ACHN (cell line): Measurements from ENCODE around the gene KCNG2.
"Not testable (repeated sequence)": the region's sequence is repeated elsewhere in the genome, so short reads cannot be mapped to it uniquely, and the experiment has no call there.

Experiments used
- DNase-seq: peaks from one replicate; pipeline ENCODE4 v3.0.0-alpha.2; 2015
- in situ Hi-C: cut with HindIII; loops from 2 replicates; pipeline ENCODE4 v1.10.0; 2017; ENCODE audit warnings: low sequenced_read_pairs, low pct_ligation_motif_present, low pct_unique_long_range_greater_than_20kb

Gene KCNG2

DNA sequence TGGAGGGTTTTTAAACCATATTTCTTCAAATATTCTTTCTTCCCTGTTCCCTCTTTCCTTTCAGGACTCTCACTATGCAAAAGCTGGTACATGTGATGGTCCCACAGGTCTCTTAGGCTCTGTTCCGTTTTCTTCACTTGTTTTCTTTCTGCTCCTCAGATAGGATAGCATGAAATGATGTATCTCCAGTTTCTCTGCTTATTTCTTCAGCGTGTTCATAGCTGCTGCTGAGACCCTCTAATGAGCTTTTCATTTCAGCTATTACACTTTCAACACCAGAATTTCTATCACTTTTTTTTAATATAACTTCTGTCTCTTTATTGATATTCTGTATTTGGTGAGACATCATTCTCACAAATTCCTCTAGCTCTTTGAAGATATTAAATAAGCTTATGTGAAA lies 63.9 kb downstream of the KCNG2 start:
- in situ Hi-C loops, result no loop called here
- DNase-seq, result no peak

DNA sequence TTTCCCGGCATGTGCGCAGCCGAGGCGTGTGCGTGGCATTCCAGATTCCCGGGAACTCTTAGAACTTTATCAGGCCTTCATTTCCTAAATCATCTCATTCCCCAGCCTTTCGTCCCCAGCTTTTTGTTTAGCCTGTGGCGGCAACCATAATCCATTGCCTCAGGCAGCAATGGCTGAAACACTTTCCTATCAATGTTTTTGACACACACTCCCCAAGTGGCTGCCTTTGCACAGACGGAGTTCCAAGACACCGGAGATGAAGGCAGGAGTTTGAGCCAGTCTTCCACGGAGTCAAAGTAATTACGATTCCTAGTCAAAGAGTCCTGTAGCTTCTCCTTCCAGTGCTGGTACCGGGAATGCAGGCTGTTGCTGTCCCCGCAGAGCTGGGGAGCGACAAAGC lies 64.8 kb downstream of the KCNG2 start:
- in situ Hi-C loops, result no loop called here
- no peak for DNase-seq

DNA sequence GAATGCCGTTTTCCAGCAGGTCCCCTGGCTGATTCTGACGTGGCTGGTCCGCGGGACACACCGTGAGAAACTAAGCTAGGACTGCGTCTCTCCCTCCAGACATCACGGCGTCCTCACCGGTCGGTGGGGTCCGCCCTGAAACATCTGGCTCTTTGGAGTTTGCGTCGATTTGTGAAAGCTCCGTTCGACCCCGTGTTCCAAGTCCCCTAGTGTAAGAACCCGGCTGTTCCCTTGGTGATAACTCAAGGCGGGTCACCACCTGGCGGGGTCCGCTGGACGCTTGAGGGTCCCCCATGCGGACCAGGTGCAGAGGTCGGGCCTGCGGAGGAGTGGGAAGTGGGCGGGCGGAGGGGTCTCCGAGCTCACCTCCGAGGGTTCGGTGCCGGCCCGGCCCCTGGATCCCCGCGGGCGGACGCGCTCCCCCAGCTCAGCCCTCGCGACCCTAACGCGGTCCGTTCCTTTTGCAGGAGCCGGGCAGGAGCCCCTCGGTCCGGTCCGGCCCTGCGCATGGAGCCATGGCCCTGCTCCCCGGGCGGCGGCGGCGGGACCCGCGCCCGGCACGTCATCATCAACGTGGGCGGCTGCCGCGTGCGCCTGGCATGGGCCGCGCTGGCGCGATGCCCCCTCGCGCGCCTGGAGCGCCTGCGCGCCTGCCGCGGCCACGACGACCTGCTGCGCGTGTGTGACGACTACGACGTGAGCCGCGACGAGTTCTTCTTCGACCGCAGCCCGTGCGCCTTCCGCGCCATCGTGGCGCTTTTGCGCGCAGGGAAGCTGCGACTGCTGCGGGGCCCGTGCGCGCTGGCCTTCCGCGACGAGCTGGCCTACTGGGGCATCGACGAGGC lies 65.6 kb downstream of the KCNG2 start:
- DNase-seq, result no peak
- in situ Hi-C loops, result no loop called here

DNA sequence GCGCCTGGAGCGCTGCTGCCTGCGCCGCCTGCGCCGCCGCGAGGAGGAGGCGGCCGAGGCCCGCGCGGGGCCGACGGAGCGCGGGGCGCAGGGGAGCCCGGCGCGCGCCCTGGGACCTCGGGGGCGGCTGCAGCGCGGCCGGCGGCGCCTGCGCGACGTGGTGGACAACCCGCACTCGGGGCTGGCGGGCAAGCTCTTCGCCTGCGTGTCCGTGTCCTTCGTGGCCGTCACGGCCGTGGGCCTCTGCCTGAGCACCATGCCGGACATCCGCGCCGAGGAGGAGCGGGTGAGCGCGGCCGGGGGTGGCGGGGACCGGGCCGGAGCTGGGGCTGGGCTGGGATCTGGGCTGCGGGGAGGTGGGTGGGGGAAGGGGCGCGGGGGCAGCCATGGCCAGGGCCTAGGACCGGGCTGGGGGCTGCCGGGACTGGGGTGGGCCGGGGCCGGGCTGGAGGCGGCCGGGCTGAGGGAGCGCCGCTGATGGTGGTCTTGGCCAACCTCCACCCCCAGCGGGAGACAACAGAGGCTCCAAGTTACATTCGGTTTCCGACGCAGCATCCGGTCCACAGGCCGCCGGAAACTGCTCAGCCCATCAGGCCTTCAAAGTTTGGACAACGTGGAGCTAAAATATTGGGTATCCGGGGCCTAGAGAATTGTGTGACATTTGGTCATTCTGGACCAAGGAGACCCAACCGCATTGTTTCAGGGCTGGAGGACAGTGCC lies 66.4 kb downstream of the KCNG2 start:
- DNase-seq, result no peak
- in situ Hi-C loops, result no loop called here

DNA sequence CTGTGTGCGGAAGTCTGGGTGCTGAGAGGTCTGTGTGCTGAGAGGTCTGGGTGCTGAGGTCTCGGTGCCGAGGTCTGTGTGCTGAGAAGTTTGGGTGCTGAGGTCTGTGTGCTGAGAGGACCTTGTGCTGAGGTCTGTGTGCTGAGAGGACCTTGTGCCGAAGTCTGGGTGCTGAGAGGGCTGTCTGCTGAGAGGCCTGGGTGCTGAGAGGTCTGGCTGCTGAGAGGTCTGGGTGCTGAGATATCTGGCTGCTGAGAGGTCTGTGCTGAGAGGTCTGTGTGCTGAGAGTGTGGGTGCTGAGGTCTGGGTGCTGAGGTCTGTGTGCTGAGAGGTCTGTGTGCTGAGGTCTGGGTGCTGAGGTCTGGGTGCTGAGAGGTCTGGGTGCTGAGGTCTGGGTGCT lies 67.2 kb downstream of the KCNG2 start:
- in situ Hi-C loops, DNase-seq: not testable (repeated sequence)

DNA sequence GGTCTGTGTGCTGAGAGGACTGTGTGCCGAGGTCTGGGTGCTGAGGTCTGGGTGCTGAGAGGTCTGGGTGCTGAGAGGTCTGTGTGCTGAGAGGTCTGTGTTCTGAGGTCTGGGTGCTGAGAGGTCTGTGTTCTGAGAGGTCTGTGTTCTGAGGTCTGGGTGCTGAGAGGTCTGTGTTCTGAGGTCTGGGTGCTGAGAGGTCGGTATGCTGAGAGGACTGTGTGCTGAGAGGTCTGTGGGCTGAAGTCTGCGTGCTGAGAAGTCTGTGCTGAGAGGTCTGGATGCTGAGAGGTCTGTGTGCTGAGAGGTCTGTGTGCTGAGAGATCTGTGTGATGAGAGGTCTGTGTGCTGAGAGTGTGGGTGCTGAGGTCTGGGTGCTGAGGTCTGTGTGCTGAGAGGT lies 68.2 kb downstream of the KCNG2 start:
- DNase-seq, in situ Hi-C loops: not testable (repeated sequence)

DNA sequence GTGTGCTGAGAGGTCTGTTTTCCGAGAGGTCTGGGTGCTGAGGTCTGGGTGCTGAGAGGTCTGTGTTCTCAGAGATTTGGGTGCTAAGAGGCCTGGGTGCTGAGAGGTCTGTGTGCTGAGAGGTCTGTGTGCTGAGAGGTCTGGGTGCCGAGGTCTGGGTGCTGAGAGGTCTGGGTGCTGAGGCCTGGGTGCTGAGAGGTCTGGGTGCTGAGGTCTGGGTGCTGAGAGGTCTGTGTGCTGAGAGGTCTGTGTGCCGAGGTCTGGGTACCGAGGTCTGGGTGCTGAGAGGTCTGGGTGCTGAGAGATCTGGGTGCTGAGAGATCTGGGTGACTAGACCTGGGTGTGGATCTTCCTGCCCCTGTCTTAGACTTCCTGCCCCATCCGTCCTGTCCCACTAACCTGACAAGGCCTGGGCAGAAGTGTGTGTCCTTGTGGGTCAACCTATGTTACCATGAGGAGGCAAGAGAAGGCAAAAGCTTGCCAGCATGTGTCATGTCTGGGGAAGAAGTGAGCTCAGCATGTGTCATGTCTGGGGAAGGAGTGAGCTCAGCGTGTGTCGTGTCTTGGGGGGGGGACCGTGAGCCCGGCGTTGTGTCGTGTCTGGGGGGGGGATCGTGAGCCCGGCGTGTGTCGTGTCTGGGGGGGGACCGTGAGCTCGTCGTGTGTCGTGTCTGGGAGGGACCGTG lies 69.3 kb downstream of the KCNG2 start:
- no peak for DNase-seq

DNA sequence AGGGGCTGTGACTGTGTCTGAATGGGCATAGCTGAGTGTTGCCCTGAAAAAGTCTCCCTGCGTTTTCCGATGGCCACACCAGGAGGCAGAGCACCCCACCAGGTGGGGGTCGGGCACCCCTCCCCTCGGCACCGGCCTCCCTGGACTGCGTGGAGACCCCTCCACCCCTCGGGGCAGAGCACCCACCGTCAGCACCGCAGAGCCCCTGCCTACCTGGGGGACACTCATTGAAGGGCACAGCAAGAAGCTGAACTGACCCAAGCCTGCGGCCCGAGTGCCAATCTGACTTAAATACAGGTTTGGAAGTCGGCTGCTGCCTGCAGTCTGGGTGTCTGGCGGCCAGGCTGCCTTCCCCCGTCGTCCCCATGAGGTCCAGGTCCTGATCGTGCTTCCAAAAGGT lies 69.9 kb downstream of the KCNG2 start:
- in situ Hi-C loops, result no loop called here

More for the DNA sequence above, 69.3 kb downstream of the KCNG2 start:
- in situ Hi-C loops, result no loop called here

DNA sequence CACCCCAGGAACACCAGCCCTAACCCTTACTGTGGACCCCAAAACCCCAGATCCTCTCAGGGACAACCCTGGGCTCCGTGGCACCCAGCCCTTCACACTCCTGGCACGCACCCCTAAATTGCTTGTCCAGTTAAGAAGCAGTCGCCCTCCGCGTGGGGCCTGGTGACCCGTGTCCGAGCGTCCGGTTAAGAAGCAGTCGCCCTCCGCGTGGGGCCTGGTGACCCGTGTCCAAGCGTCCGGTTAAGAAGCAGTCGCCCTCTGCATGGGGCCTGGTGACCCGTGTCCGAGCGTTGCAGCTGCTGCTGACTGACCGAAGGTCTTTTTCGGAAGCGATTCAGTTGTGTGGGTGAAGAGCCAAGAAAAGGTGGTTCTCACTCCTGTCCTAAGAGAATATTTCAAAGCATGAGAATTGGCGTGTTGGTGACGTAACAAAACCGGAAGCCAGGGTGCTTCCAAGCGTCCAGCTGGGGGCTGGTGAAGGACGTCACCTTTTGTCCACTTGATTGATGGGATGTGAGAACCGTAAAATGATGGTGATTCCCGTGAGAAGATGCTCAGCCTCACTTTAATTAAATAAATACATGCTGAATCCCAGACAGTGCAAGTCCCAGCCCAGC lies 70.5 kb downstream of the KCNG2 start:
- in situ Hi-C loops, result no loop called here
- peak; percentile 5 for DNase-seq

More for the DNA sequence above, 69.9 kb downstream of the KCNG2 start:
- no peak for DNase-seq

DNA sequence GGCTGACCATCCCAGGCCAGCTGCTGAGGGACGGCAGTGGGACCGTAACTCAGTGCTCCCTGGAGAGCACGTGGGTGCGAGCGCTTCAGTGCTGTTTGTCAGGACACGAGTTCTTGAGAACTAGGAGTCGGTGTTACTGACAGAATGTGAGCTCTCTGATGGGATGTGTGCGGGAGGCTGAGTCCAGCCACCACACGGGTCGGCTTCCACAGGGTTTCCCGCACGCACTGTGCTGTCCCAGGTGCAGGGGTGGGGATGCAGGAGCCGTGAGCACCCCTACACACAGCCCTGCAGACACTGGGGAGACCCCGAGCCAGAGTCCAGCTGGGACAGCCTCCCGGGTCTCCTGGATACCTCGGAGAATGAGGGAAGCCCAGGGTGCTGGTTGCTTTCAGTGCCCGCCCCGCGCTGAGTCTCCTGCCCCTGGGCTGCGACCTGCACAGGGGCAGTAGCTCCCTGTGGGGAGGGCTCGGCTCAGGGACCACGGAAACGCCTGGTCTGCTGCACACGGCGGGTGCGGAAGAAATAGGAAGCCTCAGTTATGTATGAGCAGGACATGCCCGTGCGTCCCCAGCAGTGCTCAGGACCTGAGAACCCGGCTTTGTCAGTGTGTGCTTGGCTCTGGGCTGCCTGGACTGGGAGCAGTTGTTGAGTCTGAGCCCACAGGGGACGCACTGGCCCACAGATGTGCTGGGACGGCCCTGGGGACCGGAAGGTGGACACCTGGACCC lies 71.2 kb downstream of the KCNG2 start:
- in situ Hi-C loops, result no loop called here
- DNase-seq, result no peak

DNA sequence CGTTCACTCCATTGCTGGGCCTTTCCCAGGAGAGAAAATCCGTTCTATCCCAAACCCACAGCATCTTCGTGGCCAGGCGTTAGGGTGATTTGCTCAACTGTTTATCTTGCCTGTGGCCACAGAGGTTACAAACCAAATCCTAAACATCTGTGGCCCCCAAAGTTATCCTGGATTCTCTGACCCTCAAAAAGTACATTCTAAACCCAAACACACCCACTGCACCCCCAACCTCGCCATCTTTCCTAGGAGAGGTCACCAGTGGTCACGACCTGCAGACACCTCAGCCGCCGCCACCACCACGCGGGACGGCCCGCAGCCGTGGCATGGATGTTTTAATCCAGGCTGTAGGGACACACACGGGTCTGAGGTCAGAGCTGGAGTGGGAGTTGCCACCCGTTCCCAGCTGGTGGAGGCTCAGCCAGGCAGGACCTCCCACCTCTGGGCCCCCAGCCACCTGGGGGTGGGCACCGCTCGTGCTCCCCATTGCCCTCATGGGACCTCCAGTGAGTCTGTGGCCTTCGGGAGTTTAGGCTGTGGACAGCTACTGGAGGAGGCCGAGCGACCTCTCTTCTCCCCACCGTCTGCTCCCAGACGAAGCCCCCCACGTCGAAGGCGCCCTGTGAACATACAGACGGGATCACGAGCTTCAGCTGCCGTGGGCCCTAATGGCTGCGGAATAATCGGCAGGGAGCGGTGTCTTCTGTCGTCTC lies 72.0 kb downstream of the KCNG2 start:
- in situ Hi-C loops, result no loop called here
- no peak for DNase-seq

DNA sequence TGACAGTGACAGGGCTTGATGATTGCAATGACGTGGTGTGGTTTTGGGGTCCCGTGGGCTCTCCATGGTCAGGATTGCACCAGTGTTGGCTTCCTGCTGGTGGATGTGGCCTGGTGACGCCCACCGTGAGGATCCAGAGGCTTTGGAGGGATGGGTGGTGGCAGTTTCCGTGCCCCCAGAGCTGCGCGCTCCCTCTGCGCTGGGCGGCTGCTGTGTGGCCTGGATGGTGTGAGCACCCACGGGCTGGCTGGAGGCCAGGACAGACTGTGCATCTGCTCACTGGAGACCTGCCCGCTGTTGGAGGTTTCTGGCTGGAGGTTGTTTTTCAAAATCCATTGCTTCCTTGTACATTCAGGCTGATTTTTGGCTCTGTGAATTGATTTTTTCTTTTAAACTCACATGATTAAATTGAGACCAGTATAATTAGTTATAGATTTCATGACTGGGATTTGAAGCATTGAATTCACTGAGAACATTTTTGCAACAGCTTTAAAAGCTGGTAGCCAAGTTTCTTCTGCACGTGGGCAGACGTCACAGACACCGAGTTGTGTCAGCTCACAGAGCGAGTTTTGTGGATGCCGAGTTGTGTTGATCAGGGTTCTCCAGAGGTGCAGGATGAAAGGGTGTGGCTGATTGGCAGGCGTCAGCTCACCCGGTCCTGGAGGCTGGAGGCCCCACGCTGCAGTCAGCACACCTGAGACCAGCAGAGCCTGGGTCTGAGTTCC lies 72.7 kb downstream of the KCNG2 start:
- in situ Hi-C loops, result no loop called here
- DNase-seq, result no peak

DNA sequence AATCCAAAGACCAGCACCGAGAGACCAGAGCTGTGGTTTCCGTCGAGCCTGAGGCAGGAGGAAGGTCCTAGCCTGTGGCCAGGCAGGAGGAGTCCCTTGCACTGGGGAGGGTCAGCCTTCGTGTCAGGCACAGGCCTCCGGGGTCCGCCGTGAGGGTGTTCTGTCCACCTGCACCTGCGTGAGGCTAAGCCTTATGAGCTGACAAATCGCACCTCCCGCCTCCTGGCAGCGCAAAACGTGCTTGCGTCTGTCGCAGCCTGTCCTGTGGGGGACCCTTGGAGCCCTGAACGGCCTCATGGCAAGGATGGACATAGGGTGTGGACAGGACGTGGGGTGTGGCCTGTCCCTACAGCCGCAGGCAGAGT lies 73.3 kb downstream of the KCNG2 start:
- in situ Hi-C loops, result no loop called here
- no peak for DNase-seq

DNA sequence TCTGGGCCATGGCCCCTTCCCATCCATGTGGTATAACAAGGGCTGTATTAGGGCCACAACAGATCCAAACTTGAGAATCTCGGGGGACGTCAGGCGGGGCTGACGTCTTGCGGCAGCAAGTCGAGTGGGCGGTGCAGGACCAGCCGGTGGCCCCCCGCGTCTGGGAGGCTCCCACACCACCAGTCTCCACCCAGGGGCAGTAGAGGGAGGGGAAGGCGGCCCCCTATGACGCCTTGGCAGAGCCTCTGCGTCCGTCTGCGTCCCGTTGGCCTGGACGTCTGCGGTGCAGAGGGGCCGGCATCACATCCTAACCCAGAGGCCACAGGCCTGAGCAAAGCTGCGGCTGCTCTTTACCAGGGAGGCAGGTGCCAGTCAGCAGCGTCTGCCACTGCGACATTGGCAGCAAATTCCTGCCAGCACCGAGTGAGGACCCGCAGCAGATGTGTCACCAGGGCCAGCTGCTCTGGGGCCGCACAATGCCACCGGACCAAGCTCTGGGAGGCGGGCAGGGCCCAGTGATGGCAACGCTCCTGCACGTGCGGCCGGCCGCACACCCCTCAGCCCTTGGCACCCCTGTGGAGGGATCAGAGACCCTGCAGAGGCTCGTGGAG lies 73.8 kb downstream of the KCNG2 start:
- DNase-seq, result no peak
- in situ Hi-C loops, result no loop called here

DNA sequence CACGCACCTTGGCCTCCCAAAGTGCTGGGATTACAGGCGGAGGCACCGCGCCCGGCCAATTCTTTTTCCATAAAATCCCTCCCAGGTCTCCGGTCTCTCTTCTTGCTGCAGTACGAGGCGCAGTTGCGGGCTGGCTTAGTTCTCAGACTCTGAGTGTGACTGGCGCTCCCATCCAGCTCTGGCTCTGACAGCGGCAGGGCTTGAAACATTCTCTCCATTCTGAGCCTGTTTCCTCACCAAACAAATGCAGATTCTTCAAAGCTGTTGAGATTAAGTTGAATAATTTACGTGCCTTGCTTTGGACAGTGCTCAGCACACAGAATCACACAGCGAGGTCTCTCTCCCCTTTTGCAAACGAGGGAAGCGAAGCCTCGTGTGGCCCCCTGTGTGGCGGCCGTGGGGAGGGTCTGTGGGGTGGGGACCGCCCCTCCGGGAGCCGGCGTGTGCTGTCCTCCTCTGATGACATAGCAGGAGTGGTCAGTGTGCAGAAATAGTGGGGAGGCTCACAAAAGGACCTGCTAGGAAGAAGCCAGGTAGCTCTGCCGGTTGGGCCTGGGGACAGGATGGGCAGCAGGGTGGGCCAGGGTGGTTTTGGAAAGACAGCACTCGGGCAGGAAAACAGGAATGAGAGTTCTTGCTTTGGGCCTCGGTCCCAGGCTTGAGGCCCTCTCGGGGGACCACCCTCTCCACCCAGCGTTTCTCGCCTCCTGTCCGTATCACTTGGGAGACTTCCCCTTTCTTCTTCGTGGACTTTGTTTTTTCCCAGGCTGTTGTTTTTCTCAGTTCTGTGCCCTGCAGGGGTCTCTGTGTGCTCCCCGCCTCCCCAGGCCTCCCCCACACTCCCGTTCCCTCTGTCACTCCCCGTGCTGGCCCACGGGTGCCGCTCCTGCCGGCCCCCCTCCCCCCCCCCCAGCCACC lies 75.0 kb downstream of the KCNG2 start:
- in situ Hi-C loops, result no loop called here

More for the DNA sequence above, 75.0 kb downstream of the KCNG2 start:
- no peak for DNase-seq
